Measurements from ENCODE around the gene ABCC5. TPM values are rescaled to one million over a fixed set of nuclear protein-coding genes. Genes with fewer than 3 reads are reported as not detected.
"Not testable (repeated sequence)": the region's sequence is repeated elsewhere in the genome, so short reads cannot be mapped to it uniquely, and the experiment has no call there.

ABCC5 gene
- 48.2 TPM for total RNA-seq
- long read RNA-seq, full-length matches to known transcripts: 11 of 28 reads
- long read RNA-seq, partial matches to known transcripts: 7 of 28 reads
- long read RNA-seq, other reads (novel, unspliced or antisense): 10 of 28 reads

DNA sequence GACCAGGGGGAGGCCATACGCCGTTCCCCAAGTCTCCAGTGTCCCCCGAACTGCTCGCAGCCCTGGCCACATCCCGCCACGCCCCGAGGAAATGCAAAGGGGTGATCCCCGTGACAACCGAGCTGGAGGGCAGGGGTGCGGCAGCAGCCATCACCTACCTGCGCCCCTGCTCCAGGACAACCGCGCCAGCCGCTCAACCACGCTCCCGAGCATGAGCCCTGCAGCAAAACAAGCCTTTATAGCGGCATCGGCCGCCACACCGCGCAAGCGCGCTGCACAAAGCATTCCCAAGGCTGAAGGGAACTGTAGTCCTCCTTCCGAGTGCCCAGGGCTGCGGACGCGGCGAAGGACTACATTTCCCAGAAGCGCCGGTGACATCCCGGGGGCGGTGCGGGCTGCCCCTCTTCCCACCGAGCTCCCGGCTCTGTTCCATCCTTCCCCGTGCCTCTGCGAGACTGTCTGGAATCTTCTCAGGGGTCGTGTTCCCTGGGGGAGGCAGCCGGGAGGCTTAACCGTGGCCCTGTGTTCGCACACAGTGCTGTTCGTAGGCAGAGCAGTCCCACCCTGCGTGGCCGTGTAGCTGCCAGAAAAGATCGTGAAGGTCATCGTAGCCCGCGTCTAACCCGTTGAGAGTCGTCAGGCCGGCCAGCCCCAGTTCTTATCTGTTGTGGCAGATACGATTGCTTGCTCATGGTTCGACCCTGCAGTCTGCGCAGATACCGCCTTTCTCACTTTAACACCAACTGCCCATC lies at the start of gene ABCC5:
ABCC5 (minus strand) TSS at position 213 of the 752 bp plus-strand sequence. CDS start 3,492 bp downstream, outside the sequence.
- DNase-seq (ENCODE audit: missing footprints) (peak; percentile 97), ATAC-seq (peak; percentile 99)
- intact Hi-C loops (cut with DNase I): loop anchor here (2.0 to 10.0 kb wide), 5 partner anchors 114 to 317 kb away; partner anchors contain the start of genes ABCF3 and FAM131A

DNA sequence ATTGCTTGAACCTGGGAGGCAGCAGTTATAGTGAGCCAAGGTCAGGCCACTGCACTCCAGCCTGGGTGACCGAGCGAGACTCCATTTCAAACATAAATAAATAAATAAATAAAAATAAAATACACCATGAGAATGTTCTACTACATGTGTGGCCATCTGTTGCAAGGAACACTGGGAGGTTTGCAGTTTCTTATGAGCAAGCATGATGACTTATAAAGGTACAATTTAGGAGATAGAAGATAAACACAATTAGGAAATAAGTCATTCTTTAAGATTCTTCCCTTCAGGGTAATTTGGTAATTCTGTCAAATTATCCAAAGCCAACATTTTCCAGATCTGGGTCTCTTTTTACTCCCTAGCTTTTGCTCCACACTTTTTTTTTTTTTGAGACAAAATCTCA lies 48.5 kb upstream of the ABCC5 start:
- no peak for ATAC-seq
- no peak for DNase-seq (ENCODE audit: missing footprints)
- intact Hi-C loops (cut with DNase I): no loop called here

DNA sequence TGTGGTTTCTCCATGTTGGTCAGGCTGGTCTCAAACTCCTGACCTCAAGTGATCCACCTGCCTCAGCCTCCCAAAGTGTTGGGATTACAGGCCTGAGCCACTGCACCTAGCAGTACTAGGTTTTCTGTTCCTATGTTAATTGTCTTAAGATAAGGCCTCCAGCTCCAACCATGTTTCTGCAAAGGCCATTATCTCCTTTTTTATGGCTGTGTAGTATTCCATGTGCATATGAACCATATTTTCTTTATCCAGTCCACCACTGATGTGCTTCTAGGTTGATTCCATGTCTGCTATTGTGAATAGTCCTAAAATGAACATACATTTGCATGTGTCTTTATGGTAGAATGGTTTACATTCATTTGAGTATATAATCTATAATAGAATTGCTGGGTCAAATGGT lies 45.0 kb upstream of the ABCC5 start:
- ATAC-seq (no peak), DNase-seq (ENCODE audit: missing footprints) (no peak)
- intact Hi-C loops (cut with DNase I): no loop called here

- no peak for DNase-seq (ENCODE audit: missing footprints)
These were observed 41.7 kb upstream of the ABCC5 start for GRCh38 chr3:184059424-184059823.

GRCh38 chr3:184058029-184058428 lies 40.3 kb upstream of the ABCC5 start:
- intact Hi-C loops (cut with DNase I): no loop called here
- DNase-seq (ENCODE audit: missing footprints) (no peak), ATAC-seq (no peak)

More at GRCh38 chr3:184059424-184059823, 41.7 kb upstream of the ABCC5 start:
- intact Hi-C loops (cut with DNase I): no loop called here
- ATAC-seq: no peak

DNA sequence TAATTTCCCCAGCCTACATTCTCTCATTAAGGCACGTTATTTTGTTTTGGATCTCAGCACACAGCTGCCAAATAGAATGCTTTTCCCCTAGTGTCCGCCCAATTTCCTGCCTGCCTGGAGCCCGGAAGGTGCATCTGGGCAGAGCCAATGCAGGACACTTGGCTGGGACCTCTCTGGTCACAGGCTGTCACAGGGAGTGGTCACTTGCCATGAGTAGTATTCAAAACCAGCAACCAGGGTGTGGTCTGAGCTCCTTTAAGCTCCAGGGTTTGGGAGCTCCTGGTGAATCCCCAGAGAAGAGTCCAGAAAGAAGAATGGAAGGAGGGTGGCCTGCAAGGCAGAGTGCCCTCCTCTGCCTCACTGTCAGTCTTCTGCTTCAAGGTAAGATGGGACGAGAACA lies 35.1 kb upstream of the ABCC5 start, which contains the start of gene HTR3C:
HTR3C (plus strand) TSS at position 281 of the 400 bp plus-strand sequence; CDS start at position 315, 34 bp downstream.
- ATAC-seq: no peak
- no peak for DNase-seq (ENCODE audit: missing footprints)
- intact Hi-C loops (cut with DNase I): no loop called here

- DNase-seq (ENCODE audit: missing footprints) (no peak), ATAC-seq (no peak)
- intact Hi-C loops (cut with DNase I): no loop called here
These were observed 32.6 kb upstream of the ABCC5 start for GRCh38 chr3:184050217-184050847.

DNA sequence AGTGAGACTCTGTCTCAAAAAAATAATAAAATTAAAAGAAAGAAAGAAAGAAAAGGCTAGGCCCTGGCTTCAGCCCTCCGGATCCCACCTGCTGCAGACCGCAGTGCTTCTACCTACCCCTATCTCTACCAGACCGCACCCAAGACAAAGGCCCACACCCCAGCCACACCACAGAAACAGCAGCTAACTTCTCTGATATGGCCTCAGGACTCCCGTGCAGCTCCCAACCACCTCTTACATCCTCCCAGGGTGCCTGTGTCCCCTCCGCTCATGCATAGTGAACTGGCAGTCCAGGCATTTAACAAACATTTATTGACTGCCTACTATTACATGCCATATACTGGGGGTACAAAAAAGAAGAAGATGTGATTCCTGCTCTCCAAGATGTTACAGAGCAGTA lies 28.3 kb upstream of the ABCC5 start:
- DNase-seq (ENCODE audit: missing footprints) (no peak), ATAC-seq (no peak)
- intact Hi-C loops (cut with DNase I): no loop called here

DNA sequence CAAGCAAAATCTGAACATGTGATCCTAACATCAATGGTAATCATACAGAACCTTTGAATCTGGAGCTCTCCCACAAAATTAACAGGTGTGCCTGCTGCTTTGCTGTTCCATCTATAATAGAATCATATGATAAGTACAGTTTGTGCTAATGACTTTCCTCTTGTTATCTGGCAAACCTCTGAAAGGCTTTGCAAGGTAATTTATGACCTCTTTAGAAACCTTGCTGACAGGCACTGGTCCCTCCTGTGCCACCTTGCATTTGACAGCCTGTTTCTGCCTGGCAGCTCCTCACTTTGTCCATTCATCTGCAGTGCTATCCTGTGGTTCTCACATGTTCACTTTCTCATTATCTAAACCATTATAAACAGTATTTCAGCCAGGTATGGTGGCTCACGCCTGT lies 24.9 kb upstream of the ABCC5 start:
- DNase-seq (ENCODE audit: missing footprints): no peak
- intact Hi-C loops (cut with DNase I): no loop called here
- no peak for ATAC-seq

GRCh38 chr3:184040010-184040409 lies 22.3 kb upstream of the ABCC5 start:
- DNase-seq (ENCODE audit: missing footprints) (no peak), ATAC-seq (no peak)
- intact Hi-C loops (cut with DNase I): no loop called here

DNA sequence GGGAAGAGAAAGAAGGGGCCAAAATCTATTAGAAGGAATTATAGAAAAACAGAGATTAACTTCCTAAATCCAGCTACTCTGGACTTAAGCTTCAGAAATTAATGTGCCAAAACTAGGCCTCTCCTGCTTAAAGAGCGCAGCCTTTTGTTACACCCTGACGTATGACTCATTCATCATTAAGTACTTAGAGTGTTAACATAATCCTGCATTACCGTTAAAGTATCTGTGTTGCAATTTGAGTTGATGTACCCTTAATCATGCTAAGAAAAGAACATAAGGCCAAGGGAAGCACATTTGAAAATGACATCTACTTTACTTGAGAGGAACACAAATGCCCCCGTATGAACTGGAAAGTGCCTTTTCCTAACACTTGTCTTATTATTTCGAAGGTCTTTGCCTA lies 21.7 kb upstream of the ABCC5 start:
- DNase-seq (ENCODE audit: missing footprints) (no peak), ATAC-seq (no peak)
- intact Hi-C loops (cut with DNase I): no loop called here

- ATAC-seq; intact Hi-C loops (cut with DNase I); DNase-seq (ENCODE audit: missing footprints): not testable (repeated sequence)
These were observed 20.6 kb upstream of the ABCC5 start for GRCh38 chr3:184038307-184038706.

DNA sequence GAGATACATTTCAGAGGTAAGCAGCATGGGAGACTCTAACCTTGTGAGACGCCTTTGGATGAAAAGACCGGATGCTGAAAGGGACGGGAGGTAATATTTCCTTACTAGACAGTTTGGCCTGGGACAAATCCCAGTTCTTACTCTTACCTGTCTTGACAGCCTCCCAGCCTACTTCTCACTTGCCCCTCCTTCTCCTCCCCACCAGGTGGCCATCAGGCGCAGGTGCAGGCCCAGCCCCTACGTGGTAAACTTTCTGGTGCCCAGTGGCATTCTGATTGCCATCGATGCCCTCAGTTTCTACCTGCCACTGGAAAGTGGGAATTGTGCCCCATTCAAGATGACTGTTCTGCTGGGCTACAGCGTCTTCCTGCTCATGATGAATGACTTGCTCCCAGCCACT lies 20.1 kb upstream of the ABCC5 start:
- ATAC-seq (no peak), DNase-seq (ENCODE audit: missing footprints) (no peak)
- intact Hi-C loops (cut with DNase I): no loop called here

GRCh38 chr3:184031187-184031792 lies 13.6 kb upstream of the ABCC5 start, which contains the start of gene HTR3D:
Gene HTR3D (plus strand): TSS chr3:184031742. CDS start chr3:184031742, 0 bp downstream.
- intact Hi-C loops (cut with DNase I): no loop called here
- ATAC-seq: no peak

DNA sequence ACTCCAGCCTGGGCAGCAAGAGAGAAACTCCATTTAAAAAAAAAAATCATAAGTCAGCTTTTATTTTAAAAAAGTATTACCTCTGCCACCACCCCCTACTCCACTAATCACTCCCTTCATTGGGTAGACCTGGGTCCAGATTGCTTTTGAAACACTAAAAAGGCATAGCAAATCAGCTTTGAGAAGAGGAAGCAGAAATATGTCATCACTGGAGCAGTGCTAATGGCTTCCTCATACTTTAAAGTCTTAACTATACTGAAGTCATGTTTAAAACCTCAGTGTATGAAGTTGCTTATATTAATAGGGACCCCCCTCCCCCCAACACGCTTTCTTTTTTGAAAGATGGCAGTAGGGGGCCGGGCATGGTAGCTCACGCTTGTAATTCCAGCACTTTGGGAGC lies 12.9 kb upstream of the ABCC5 start:
- DNase-seq (ENCODE audit: missing footprints) (no peak), ATAC-seq (no peak)
- intact Hi-C loops (cut with DNase I): no loop called here

More at GRCh38 chr3:184031187-184031792, 13.6 kb upstream of the ABCC5 start, which contains the start of gene HTR3D:
- no peak for DNase-seq (ENCODE audit: missing footprints)

DNA sequence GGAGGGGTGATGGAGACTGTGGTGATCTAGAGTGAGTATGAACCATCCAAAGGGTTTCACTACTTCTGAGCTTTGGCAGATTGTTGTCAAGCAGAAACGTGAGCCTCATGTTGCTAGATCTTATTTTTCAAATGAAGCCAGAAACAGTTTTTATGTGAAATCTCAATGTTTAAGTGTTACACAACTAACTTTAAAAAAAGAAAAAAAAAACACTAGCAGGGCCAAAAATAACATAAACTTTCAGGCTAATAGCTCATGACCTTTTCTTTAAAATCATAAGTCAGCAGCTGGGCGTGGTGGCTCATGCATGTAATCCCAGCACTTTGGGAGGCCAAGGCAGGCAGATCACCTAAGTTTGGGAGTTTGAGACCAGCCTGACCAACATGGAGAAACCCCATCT lies 11.8 kb upstream of the ABCC5 start:
- ATAC-seq (no peak), DNase-seq (ENCODE audit: missing footprints) (no peak)
- intact Hi-C loops (cut with DNase I): no loop called here

DNA sequence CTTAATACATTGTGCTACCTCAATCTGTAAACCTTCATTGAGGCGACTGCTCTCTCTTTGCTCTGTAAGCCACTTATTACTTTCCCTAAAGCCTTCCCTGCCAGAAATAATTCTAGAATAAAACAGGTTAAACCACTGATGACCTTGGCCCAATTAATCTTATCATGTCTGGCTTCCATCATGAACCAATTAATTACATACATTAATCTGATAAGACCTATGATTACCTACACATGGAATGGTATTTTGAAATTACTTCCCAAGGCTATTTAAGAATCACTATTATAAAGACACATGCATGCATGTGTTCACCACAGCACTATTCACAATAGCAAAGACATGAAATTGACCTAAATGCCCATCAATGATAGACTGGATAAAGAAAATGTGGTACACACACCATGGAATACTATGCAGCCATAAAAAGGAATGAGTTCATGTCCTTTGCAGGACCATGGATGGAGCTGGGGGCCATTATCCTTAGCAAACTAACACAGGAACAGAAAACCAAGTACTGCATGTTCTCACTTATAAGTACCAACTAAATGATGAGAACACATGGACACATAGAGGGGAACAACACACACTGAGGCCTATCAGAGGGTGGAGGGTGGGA lies 10.7 kb upstream of the ABCC5 start:
- DNase-seq (ENCODE audit: missing footprints); intact Hi-C loops (cut with DNase I); ATAC-seq: not testable (repeated sequence)

GRCh38 chr3:184025256-184025655 lies 7.6 kb upstream of the ABCC5 start:
- ATAC-seq; DNase-seq (ENCODE audit: missing footprints); intact Hi-C loops (cut with DNase I): not testable (repeated sequence)

- DNase-seq (ENCODE audit: missing footprints): no peak
- no peak for ATAC-seq
- intact Hi-C loops (cut with DNase I): no loop called here
These were observed 4.6 kb upstream of the ABCC5 start for GRCh38 chr3:184022323-184022722.

Data from Right ventricle myocardium inferior (tissue), 1 donor.